H9 (cell line): ENCODE measurements around the gene CARD11. TPM values are rescaled to one million over a fixed set of nuclear protein-coding genes. Genes with fewer than 3 reads are reported as not detected.

ENCODE experiments used
- DNase-seq: peaks from one replicate; pipeline ENCODE4 v3.0.0-alpha.2; 2017
- H2AFZ ChIP-seq: one replicate; pipeline ENCODE4 v1.6.1; 2013; ENCODE audit warnings: mild to moderate bottlenecking, low read length, control low read depth, moderate library complexity
- H2AK5ac ChIP-seq: 2 replicates; pipeline ENCODE4 v1.6.1; 2013; ENCODE audit warnings: low read length, control low read depth, mixed read lengths; ENCODE audit not compliant: insufficient read length
- H2BK120ac ChIP-seq: one replicate; pipeline ENCODE4 v1.6.1; 2013; ENCODE audit warnings: low read depth, mild to moderate bottlenecking, low read length, control low read depth, inconsistent platforms; ENCODE audit not compliant: poor library complexity, severe bottlenecking
- H2BK12ac ChIP-seq: 2 replicates; pipeline ENCODE4 v1.6.1; 2013; ENCODE audit warnings: low read length, control low read depth, mixed read lengths, low read depth; ENCODE audit not compliant: insufficient read length
- H2BK15ac ChIP-seq: 2 replicates; pipeline ENCODE4 v1.6.1; 2013; ENCODE audit warnings: low read depth, low read length, control low read depth
- H2BK20ac ChIP-seq: one replicate; pipeline ENCODE4 v1.6.1; 2013; ENCODE audit warnings: low read depth, mild to moderate bottlenecking, low read length, control low read depth, inconsistent platforms; ENCODE audit not compliant: poor library complexity, severe bottlenecking
- H2BK5ac ChIP-seq: 2 replicates; pipeline ENCODE4 v1.6.1; 2013; ENCODE audit warnings: low read length, control low read depth, mixed read lengths; ENCODE audit not compliant: insufficient read length
- H3K14ac ChIP-seq: 2 replicates; pipeline ENCODE4 v1.6.1; 2013; ENCODE audit warnings: low read length, control low read depth; ENCODE audit not compliant: insufficient read depth
- H3K18ac ChIP-seq: 2 replicates; pipeline ENCODE4 v1.6.1; 2013; ENCODE audit warnings: low read depth, mild to moderate bottlenecking, mixed read lengths, low read length, control low read depth; ENCODE audit not compliant: insufficient read length
- H3K23ac ChIP-seq: 2 replicates; pipeline ENCODE4 v1.6.1; 2013; ENCODE audit warnings: low read length, control low read depth, mixed read lengths, low read depth; ENCODE audit not compliant: insufficient read length
- H3K23me2 ChIP-seq: 2 replicates; pipeline ENCODE4 v1.6.1; 2013; ENCODE audit warnings: low read depth, mild to moderate bottlenecking, mixed read lengths, low read length, control low read depth; ENCODE audit not compliant: insufficient read length, poor library complexity, severe bottlenecking
- H3K27ac ChIP-seq: 2 replicates; pipeline ENCODE4 v1.5.1; 2013; ENCODE audit warnings: low read length, control low read depth, mixed read lengths, low read depth; ENCODE audit not compliant: insufficient read length
- H3K27me3 ChIP-seq: 2 replicates; pipeline ENCODE4 v1.6.1; 2013; ENCODE audit warnings: low read length, control low read depth, inconsistent platforms; ENCODE audit not compliant: insufficient read depth
- H3K4ac ChIP-seq: 2 replicates; pipeline ENCODE4 v1.6.1; 2013; ENCODE audit warnings: low read depth, mild to moderate bottlenecking, control low read depth, inconsistent platforms, low read length, moderate library complexity
- H3K4me1 ChIP-seq: 2 replicates; pipeline ENCODE4 v1.6.1; 2013; ENCODE audit warnings: low read length, control low read depth, inconsistent platforms; ENCODE audit not compliant: insufficient read depth
- H3K4me2 ChIP-seq: 2 replicates; pipeline ENCODE4 v1.6.1; 2013; ENCODE audit warnings: low read length, control low read depth, mixed read lengths; ENCODE audit not compliant: insufficient read length, insufficient read depth
- H3K56ac ChIP-seq: 2 replicates; pipeline ENCODE4 v1.6.1; 2013; ENCODE audit warnings: low read depth, mild to moderate bottlenecking, mixed read lengths, low read length, control low read depth; ENCODE audit not compliant: insufficient read length
- H3K79me1 ChIP-seq: 2 replicates; pipeline ENCODE4 v1.6.1; 2013; ENCODE audit warnings: low read depth, mild to moderate bottlenecking, moderate library complexity, low read length, control low read depth, inconsistent platforms; ENCODE audit not compliant: insufficient read depth, poor library complexity, severe bottlenecking
- H3K79me2 ChIP-seq: 2 replicates; pipeline ENCODE4 v1.6.1; 2013; ENCODE audit warnings: low read length, control low read depth, inconsistent platforms; ENCODE audit not compliant: insufficient read depth
- H3K9ac ChIP-seq: 2 replicates; pipeline ENCODE4 v1.6.1; 2013; ENCODE audit warnings: low read length, control low read depth, mixed read lengths; ENCODE audit not compliant: insufficient read length; ENCODE audit errors: extremely low read depth
- H3K9me3 ChIP-seq: one replicate; pipeline ENCODE4 v1.6.1; 2013; ENCODE audit warnings: low read depth, low read length, inconsistent platforms; ENCODE audit not compliant: control insufficient read depth
- H3T11ph ChIP-seq: one replicate; pipeline ENCODE4 v1.6.1; 2013; ENCODE audit warnings: mild to moderate bottlenecking, low read length, control low read depth, inconsistent platforms
- H4K20me1 ChIP-seq: one replicate; pipeline ENCODE4 v1.6.1; 2013; ENCODE audit not compliant: control insufficient read depth, insufficient read length, insufficient read depth
- H4K5ac ChIP-seq: 2 replicates; pipeline ENCODE4 v1.6.1; 2013; ENCODE audit warnings: low read depth, mild to moderate bottlenecking, mixed read lengths, low read length, control low read depth; ENCODE audit not compliant: insufficient read length
- H4K8ac ChIP-seq: replicated peaks from 2 replicates; pipeline ENCODE4 v1.6.1; 2013; ENCODE audit warnings: low read length, control low read depth, mixed read lengths, low read depth; ENCODE audit not compliant: insufficient read length
- H4K91ac ChIP-seq: 2 replicates; pipeline ENCODE4 v1.6.1; 2013; ENCODE audit warnings: low read depth, mild to moderate bottlenecking, moderate library complexity, mixed read lengths, low read length, control low read depth; ENCODE audit not compliant: insufficient read length
- H3K27ac Mint-ChIP-seq, 3 experiments: 2 replicates in 2 of 3; 3 replicates in 1 of 3; pipeline ENCODE4 v1.8.0; 2020 to 2021; ENCODE audit warnings: mixed read lengths in 3 of 3, mild to moderate bottlenecking in 1 of 3, moderate library complexity in 1 of 3
- H3K27me3 Mint-ChIP-seq: 2 replicates; pipeline ENCODE4 v1.8.0; 2021; ENCODE audit warnings: low read depth, mild to moderate bottlenecking, moderate library complexity, mixed read lengths
- H3K36me3 Mint-ChIP-seq, 3 experiments: 2 replicates in 2 of 3; 3 replicates in 1 of 3; pipeline ENCODE4 v1.8.0; 2020 to 2021; ENCODE audit warnings: low read depth in 3 of 3, mixed read lengths in 3 of 3; ENCODE audit not compliant: insufficient read depth in 1 of 3
- H3K4me1 Mint-ChIP-seq, 2 experiments: 2 replicates each; pipeline ENCODE4 v1.8.0; 2020; ENCODE audit warnings: mixed read lengths in 2 of 2
- H3K4me3 Mint-ChIP-seq, 2 experiments: 2 replicates in 1 of 2; 3 replicates in 1 of 2; pipeline ENCODE4 v1.8.0; 2020 to 2021; ENCODE audit warnings: mild to moderate bottlenecking in 2 of 2, mixed read lengths in 2 of 2, moderate library complexity in 1 of 2
- H3K9me3 Mint-ChIP-seq, 2 experiments: 2 replicates in 1 of 2; 3 replicates in 1 of 2; pipeline ENCODE4 v1.8.0; 2020; ENCODE audit warnings: mild to moderate bottlenecking in 2 of 2, mixed read lengths in 2 of 2, moderate library complexity in 1 of 2
- WGBS: extraction: QIAGEN DNeasy Blood & Tissue Kit; methylation state at CpG from one replicate; pipeline ENCODE4 v1.1.7; 2013; ENCODE audit warnings: missing lambda C conversion rate, low lambda C conversion rate, mixed read lengths; ENCODE audit not compliant: insufficient read length; ENCODE audit errors: extremely low coverage; 5-methylcytosine and 5-hydroxymethylcytosine counted together
- total RNA-seq: library from RNA; stranded (reverse); gene quantifications from 2 replicates; pipeline ENCODE4 v1.2.1, GENCODE V29; 2021
- TF ChIP-seq, protein P1 (sequence below): fragments of 200-600 bp; sonication (generic); conservative IDR thresholded peaks from 3 replicates; pipeline ENCODE4 v1.8.0; 2021; ENCODE audit warnings: antibody characterized with exemption, mild to moderate bottlenecking

Gene CARD11
- total RNA-seq, 1 experiment from 2014 or later = 20.0 TPM

DNA sequence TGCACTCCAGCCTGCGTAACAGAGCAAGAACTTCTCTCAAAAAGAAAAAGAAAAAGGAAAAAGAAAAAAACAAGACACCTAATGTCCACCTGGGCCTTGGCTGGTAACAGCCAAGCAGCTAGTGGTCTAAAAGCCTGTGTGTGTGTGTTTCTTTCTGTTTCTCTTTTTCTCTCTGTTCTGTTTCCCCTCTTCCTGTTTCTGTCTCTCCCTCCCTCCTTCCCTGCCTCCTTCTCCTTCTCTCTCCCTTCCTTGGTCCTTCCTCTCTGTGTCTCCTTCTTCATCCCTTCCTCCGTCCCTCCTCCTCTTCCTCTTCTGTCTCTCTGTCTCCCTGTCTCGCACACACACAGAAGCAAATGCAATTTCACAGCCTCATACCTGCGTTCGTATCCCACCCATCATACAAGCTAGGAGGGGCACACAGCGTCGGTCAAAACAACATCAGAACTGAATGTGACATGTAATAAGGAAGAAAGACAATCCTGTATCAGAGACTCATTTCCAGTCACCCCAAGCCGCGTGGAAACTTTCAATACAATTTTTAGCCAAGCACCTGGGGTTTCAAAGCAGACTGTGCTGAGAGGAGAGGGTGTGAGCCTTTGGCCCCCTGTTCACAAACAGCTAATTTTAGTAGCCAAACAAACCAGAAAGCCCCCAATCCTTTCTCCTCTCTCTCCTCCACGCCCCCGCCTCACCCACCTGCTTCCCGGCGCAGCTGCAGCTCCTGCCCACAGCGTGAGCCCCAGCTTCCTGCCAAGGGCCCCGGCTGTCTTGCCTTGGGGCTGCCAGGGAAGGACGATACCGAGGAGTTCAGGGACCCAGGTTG, 149.3 kb downstream of the CARD11 start:
- DNase-seq = no peak
- H4K20me1 ChIP-seq = no peaks in the 10 kb centered on the region

More for the DNA sequence above, 149.3 kb downstream of the CARD11 start:
- H3K18ac ChIP-seq = no peak overlapping the region
- H2AK5ac ChIP-seq = no peak overlapping the region
- no peak overlapping the region for H2BK5ac ChIP-seq
- no peak overlapping the region for H2BK20ac ChIP-seq
- H3K4me2 ChIP-seq = no peak overlapping the region
- no peak overlapping the region for H3K56ac ChIP-seq
- no peak overlapping the region for H3K14ac ChIP-seq
- no peaks in the 10 kb centered on the region for H3K9me3 ChIP-seq
- H4K8ac ChIP-seq = no peak overlapping the region
- H2BK15ac ChIP-seq = no peak overlapping the region
- Mint-ChIP-seq H3K4me1 (peaks cover 0 to 5% of the 10 kb centered on the region in 2 experiments; a peak in 1 of 4 replicates), H3K27ac (peak overlapping the region in 1 of 3 experiments; percentile 9; a peak in 2 of 7 replicates), H3K9me3 (no peaks in the 10 kb centered on the region; a peak in 1 of 5 replicates), H3K36me3 (no peaks in the 10 kb centered on the region; a peak in 1 of 7 replicates), H3K4me3 (no peak overlapping the region; a peak in 1 of 5 replicates), H3K27me3 (peaks cover 2% of the 10 kb centered on the region)
- no peak overlapping the region for H2AFZ ChIP-seq
- TF ChIP-seq, protein P1, sequence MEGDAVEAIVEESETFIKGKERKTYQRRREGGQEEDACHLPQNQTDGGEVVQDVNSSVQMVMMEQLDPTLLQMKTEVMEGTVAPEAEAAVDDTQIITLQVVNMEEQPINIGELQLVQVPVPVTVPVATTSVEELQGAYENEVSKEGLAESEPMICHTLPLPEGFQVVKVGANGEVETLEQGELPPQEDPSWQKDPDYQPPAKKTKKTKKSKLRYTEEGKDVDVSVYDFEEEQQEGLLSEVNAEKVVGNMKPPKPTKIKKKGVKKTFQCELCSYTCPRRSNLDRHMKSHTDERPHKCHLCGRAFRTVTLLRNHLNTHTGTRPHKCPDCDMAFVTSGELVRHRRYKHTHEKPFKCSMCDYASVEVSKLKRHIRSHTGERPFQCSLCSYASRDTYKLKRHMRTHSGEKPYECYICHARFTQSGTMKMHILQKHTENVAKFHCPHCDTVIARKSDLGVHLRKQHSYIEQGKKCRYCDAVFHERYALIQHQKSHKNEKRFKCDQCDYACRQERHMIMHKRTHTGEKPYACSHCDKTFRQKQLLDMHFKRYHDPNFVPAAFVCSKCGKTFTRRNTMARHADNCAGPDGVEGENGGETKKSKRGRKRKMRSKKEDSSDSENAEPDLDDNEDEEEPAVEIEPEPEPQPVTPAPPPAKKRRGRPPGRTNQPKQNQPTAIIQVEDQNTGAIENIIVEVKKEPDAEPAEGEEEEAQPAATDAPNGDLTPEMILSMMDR = no peak
- no peak overlapping the region for H4K5ac ChIP-seq
- no peak overlapping the region for H3K9ac ChIP-seq
- H3K27ac ChIP-seq = no peak overlapping the region
- no peak overlapping the region for H2BK120ac ChIP-seq
- H3K79me1 ChIP-seq = no peaks in the 10 kb centered on the region
- H3K23me2 ChIP-seq = no peaks in the 10 kb centered on the region
- H3K23ac ChIP-seq = no peak overlapping the region
- no peaks in the 10 kb centered on the region for H3K27me3 ChIP-seq
- H3K4me1 ChIP-seq = no peaks in the 10 kb centered on the region
- no CpG with 5 or more reads among the region's 17 CpGs for WGBS
- no peak overlapping the region for H3T11ph ChIP-seq
- H4K91ac ChIP-seq = no peak overlapping the region
- no peaks in the 10 kb centered on the region for H3K79me2 ChIP-seq
- no peak overlapping the region for H2BK12ac ChIP-seq
- no peak overlapping the region for H3K4ac ChIP-seq
